ENCODE measurements around the gene HOXD4. TPM values are rescaled to one million over a fixed set of nuclear protein-coding genes. Genes with fewer than 3 reads are reported as not detected.

Gene HOXD4
- polyA plus RNA-seq, 4 donors, result 40.2 to 47.1 (median 41.9) TPM

DNA sequence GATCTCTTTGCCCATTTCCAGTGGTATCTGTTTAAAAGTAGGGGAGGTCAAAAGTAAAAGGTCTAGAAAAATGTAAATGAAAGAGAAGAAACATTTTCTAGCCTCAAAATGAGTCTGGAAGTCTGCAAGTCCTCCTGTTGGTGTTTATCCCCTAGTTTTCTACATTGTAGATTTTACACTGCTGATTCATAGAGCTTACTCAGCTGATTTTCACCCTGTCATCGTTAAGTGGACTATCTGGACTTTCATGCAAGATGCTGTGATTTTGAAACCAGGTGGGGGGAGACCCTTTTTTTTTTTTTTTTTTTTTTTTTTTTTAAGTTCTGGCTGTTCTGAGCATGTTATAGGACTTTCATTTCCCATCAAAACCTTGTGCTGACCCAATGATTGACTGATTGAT is 16.0 kb downstream of the HOXD4 start:
- DNase-seq (ENCODE audit: low read depth in 4 of 4, low spot score in 3 of 4), result no peak

DNA sequence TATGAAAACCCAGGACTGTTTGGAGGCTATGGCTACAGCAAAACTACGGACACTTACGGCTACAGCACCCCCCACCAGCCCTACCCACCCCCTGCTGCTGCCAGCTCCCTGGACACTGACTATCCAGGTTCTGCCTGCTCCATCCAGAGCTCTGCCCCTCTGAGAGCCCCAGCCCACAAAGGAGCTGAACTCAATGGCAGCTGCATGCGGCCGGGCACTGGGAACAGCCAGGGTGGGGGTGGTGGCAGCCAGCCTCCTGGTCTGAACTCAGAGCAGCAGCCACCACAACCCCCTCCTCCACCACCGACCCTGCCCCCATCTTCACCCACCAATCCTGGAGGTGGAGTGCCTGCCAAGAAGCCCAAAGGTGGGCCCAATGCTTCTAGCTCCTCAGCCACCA is 17.8 kb downstream of the HOXD4 start:
- no peak for DNase-seq (ENCODE audit: low read depth in 4 of 4, low spot score in 3 of 4)

DNA sequence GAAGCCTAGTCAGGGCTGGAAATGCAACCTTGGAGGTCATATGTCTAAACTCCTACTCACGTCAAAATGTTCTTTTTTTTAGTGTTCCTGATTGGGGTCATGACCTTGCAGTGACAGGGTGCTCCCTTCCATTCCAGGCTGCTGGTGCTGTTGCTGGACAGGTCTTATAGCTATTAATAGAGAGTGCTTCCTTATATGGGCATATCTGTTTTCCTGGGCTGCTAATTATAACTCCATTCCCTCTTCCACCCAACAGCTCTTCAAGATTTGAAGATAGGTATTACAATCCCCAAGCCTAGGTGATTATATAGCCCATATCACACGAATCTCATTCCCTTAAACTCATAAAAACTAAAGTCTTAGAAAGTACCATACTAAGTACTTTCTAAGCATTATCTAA is 18.4 kb downstream of the HOXD4 start:
- DNase-seq (ENCODE audit: low read depth in 4 of 4, low spot score in 3 of 4), result no peak

DNA sequence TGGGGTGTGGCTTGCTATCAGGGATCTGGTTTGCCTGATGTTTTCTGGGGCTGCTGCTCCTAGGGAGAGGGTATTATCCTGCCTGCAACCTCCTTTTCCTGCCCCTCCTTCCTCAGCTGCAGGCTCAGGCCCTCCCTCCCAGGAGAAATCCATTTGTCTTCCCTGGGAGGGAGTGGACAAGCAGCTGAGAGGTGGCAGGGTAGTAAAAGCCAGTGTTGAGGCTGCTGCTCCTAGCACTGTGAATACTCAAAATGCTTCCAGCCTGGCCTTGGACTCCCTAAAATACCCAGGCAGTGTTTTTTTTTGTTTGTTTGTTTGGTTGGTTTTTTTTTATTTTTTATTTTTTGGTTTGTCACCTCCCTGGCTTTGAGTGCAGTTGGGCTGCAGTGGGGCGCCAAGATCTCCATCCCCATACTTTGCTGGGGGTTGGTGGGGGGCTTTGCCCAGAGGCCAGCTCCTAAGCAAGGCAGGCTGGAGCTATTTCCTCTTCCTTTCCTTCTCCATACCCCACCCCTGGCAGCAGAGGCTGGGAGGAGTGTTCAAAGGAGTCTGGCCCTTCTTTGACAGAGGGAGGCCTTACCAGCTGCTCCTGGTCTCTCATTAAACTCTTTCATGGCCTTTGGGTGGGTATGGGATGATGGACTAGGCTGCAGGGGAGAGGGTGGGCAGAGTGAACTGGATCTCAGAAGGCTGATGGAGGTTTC is 19.4 kb downstream of the HOXD4 start:
- no peak for DNase-seq (ENCODE audit: low read depth in 4 of 4, low spot score in 3 of 4)

DNA sequence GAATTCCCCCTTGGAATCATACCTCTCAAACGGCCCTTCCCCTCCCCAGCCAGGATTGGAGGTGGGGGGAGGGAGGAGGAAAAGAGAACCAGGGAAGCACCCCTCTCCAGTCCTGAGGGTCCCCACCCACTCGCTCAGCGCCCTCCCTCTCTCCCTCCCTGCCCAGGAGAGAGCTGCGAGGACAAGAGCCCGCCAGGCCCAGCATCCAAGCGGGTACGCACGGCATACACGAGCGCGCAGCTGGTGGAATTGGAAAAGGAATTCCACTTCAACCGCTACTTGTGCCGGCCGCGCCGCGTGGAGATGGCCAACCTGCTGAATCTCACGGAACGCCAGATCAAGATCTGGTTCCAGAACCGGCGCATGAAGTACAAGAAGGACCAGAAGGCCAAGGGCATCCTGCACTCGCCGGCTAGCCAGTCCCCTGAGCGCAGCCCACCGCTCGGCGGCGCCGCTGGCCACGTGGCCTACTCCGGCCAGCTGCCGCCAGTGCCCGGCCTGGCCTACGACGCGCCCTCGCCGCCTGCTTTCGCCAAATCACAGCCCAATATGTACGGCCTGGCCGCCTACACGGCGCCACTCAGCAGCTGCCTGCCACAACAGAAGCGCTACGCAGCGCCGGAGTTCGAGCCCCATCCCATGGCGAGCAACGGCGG is 20.1 kb downstream of the HOXD4 start:
- no peak for DNase-seq (ENCODE audit: low read depth in 4 of 4, low spot score in 3 of 4)

DNA sequence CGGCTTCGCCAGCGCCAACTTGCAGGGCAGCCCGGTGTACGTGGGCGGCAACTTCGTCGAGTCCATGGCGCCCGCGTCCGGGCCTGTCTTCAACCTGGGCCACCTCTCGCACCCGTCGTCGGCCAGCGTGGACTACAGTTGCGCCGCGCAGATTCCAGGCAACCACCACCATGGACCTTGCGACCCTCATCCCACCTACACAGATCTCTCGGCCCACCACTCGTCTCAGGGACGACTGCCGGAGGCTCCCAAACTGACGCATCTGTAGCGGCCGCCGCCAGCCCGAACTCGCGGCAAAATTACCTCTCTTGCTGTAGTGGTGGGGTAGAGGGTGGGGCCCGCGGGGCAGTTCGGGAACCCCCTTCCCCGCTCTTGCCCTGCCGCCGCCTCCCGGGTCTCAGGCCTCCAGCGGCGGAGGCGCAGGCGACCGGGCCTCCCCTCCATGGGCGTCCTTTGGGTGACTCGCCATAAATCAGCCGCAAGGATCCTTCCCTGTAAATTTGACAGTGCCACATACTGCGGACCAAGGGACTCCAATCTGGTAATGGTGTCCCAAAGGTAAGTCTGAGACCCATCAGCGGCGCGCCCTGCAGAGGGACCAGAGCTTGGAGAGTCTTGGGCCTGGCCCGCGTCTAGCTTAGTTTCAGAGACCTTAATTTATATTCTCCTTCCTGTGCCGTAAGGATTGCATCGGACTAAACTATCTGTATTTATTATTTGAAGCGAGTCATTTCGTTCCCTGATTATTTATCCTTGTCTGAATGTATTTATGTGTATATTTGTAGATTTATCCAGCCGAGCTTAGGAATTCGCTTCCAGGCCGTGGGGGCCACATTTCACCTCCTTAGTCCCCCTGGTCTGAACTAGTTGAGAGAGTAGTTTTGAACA is 20.9 kb downstream of the HOXD4 start:
- no peak for DNase-seq (ENCODE audit: low read depth in 4 of 4, low spot score in 3 of 4)

DNA sequence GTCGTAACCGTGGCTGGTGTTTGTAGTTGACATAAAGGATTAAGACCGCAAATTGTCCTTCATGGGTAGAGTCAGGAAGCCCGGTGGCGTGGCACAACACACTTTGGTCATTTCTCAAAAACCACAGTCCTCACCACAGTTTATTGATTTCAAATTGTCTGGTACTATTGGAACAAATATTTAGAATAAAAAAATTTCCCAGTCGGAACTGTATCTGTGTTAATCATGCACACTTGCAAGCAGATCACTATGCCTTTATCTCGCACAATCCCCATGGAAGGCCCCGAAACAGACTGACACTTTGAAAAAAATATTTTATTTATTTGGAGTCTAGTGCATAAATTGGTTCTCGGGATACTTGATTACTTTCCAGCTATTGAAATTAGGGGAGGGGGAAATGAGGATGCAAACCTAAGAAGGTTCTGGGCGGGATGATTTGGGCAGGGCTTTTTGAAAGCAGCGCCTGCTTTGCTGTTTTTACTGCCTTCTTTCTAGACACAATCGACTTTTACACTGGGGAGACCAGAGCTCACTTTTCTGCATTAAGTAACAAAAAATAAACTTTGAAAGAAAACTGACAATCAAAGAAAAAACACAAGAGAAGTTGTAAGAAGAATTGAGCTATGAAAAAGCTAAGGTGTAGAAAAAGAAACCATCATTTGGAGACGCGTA is 21.7 kb downstream of the HOXD4 start:
- no peak for DNase-seq (ENCODE audit: low read depth in 4 of 4, low spot score in 3 of 4)

DNA sequence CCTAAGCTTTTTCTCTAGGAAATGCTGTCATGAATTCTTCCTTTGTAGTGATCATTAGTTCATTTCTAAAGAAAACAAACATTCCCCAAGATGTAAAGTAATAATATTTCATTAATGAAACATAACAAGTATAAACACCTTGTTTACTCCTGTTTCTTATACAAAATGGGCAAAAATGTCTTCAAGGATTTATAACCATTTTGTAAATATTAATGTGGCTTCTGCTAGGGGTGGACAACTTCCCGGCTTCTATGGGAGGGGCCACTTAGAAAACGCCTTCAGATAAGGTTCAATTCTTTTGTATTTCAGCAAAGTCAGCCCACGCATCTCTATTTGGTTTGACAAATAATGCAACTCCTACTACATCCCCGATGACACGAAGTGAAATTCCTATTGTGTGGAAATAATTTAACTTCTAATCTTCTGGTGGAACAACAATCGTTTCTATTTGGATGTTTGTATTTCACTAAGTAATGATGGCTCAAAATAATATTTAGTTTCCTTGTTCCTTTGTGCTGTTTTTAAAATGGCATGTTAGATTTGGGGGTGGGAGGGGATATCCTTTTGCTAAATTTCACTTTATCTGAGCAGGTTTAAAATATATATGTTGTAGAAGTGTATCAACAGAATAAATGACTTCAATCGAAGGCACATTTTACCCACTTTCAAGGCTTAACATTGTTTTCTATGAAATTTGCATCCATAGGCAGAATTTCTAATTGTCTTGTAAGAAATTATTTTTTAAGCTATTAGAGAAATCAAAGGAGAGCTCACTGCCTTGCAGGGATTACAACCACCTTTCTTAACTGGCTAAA is 22.4 kb downstream of the HOXD4 start:
- no peak for DNase-seq (ENCODE audit: low read depth in 4 of 4, low spot score in 3 of 4)

DNA sequence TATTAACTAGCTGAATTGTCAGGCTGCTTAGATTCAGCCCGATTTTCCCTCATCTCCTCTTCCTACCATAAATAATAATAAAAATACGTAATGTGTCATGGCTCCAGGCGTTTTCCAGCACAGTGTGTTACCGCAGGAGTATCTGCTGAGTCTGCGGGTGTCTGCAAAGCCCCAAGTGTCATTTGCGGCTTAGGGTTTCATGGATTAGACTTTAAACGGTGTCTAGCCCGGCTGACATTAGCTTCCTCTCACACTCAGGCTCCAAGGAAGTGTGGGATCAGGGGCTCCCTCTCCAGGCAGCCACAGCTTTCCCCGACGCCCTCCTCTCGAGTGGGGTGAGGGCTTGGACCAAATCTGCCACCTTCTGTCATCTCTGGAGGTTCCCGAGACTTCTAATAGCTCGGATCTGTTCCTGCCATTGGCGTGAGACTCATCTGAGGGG is 23.1 kb downstream of the HOXD4 start:
- DNase-seq (ENCODE audit: low read depth in 4 of 4, low spot score in 3 of 4), result no peak

DNA sequence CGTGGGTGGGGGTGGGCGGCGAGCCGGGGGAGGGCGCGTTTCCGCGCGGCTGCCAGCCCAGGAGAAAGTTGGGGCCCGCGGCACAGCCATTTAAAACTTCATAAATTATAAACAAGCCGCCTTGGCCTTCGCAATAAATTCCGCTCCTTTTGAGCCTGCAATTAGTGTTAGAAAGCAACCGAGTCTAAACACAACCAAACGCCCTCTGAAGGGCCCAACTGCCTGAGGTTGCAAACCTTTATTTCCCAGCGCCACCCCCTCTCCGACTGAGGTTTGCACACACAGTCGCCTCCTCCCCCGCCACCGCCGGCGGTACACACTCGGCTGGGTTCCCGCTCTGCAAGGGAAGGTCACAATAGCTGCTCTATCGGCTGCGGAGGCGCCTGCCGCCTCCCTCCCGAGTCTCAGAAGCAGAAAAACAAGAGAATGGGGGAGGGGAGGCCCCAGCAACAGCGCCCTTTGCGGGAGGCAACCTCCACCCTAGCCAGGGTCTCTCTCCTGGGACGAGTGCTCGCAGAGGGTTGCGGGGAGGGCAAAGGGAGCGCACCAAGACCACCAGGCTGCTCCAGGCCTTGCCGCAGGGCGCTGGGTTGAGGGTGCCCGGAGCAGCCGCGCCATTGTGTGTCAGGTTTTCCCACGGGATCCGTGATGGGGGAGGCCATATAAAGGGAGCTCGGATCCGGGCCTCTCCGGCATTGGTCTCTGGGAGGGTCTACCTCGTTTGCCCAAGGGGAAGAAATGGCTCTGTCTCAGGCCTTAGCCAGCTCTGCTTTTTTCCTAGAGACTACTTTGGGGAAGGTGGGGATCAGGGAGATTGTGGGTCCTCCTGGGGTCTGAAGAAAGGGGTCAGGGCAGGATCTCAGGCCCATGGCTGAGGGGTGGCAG is 23.7 kb downstream of the HOXD4 start:
- peak in 1 of 4 donors; percentile 84 for DNase-seq (ENCODE audit: low read depth in 4 of 4, low spot score in 3 of 4)

DNA sequence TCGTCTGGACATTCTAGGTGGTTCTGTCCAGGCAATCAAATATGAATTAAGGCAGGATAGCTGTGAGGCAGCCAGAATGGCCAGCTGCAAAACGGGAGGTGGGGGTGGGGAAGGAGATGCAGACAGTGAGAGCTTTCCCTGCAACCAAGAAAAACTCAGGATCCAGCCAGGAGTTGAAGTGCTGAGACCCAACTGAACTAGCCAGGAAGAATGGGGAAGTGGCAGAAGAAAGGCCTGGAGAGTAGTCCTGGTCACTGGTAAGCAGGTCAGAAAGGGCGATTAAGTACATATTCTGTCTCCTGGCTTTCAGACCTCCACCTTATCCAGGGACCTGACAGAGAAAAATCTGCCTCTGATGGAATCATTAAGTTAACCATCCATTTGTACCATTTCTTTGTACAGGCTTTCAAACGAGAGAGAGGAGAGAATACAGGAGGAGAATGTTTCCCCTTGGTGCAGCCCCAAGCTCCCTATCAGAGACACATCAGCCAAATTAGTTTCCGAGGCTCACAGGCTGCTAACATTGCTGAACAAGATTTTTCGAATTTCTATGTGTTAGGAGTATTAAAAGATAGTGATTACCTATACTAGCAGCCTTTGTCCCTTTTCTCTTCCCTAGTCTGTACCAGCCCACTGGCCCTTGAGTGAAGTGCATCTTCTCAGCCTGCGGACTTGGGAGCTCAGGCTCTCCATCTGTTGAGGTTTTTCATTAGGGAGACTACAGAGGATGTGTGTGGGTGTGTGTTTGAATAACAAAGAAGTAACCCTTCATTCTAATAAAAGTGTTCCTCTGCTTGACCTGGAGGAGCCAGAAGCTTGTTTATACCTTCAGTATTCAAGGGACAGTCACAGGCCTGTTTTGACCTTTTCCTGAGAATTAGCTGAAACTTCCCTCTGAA is 24.6 kb downstream of the HOXD4 start:
- DNase-seq (ENCODE audit: low read depth in 4 of 4, low spot score in 3 of 4), result no peak

DNA sequence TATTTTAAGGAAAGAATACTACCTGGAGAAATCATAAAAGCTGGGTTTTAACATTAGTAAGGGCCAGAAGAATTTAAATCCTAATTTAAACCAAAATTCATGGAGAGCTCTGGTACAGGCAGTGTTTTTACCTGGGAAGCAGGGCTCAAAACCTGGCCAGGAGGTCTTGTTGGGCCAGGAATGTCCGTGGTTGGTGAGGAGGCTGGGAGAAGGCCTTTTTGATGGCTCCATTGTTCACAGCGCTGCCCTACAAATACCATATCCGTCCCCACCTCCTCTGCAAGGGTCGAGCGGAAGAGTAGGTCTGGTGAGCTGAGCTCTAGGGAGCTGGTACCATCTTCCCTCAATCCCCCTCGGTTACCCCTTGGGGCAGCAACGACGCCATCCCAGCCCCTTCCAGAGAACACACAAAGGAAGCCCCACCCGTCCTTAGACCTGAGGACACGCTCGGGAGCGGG is 26.3 kb downstream of the HOXD4 start:
- DNase-seq (ENCODE audit: low read depth in 4 of 4, low spot score in 3 of 4), result no peak

DNA sequence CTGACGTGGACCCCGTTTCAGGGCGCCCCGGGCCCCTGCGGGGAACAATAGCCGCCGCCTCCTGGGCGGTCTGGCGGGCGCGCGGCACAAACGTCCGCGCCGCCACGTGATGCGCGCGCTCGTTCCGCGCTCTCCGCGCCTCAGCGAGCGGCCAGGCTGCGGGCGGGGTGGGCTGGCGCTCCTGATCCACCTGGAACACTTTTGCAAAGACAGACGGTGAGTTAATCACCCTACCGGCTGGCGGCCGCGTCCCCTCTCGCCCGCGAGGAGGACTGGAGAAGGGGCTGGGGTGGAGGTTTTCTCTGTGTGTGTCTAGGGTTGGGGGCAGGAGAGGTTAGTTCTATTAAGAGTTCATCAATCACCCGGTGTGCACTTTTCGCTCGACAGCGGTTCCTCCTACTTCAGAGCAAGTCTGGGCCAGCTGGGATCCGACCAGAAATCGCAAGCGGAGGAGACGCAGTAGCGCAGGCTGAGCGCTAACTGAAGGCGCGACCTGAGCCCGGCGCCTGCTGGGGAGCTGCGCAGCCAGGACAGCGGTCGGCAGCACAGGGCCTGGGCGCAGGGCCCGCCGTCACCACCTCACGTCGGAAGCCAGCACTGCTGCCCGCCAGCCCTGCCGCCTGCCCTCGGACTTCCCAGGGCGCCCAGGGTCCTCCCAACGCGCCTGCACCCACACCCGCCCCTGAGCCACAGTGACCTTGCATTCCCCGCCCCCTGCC is 26.8 kb downstream of the HOXD4 start:
- no peak for DNase-seq (ENCODE audit: low read depth in 4 of 4, low spot score in 3 of 4)

DNA sequence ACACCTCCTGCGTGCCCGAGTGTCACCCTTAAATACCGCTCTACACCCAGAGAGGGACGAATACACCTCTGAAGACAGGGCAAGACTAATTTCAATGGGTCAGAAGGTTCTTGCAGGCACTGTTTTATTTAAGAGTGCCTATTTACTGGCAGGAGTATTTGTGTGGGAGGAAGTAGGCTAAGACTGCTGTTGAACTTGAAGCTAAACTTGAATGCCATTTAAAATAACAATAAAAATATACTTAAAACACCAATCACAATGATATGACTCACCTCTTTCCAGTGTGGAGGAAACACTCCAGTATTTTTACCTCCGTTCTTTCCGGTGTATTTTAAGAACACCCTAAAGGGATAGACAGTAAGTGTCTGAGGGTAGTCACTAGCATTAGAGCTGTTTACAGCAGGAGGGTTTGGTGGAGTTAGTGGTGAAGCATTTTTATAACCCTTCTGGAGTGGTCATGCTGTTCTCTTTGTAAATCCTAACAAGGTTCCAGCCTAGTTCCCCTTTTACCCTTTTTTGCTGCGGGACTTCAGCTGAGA is 27.5 kb downstream of the HOXD4 start:
- DNase-seq (ENCODE audit: low read depth in 4 of 4, low spot score in 3 of 4), result no peak

DNA sequence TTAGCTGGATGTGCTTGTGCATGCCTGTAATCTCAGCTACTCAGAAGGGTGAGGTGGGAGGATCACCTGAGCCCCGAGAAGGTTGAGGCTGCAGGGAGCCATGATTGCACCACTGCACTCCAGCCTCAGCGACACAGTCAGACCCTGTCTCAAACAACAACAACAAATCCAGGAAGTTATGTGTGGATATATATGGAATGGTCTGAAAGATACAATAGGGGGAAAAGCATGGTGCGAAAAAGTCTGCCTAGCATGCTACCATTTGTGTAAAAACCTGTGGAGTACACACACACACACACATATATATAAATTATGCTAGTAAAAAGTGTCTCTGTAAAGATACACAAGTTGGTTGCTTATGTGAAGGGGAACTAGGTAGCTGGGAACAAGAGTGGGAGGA is 30.2 kb downstream of the HOXD4 start:
- no peak for DNase-seq (ENCODE audit: low read depth in 4 of 4, low spot score in 3 of 4)

DNA sequence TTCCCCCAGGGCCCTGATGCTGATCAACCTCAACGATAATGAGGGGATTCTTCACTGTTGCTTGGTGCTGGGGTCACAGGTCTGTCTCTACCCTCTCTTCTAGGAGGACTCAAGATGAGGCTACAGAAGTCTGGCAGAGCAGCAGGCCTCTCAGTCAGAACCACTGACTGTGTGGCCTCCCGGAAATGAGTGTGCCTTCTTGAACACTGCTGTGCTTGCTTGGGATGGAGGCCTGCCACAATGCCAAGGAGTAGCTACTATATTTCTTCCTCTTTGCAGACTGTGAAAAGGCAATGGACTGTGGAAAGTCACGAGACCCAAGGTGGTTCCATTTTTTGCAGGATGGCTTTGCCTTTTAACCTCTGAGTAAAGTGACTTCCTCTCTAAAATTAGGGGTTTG is 31.3 kb downstream of the HOXD4 start:
- DNase-seq (ENCODE audit: low read depth in 4 of 4, low spot score in 3 of 4), result no peak

DNA sequence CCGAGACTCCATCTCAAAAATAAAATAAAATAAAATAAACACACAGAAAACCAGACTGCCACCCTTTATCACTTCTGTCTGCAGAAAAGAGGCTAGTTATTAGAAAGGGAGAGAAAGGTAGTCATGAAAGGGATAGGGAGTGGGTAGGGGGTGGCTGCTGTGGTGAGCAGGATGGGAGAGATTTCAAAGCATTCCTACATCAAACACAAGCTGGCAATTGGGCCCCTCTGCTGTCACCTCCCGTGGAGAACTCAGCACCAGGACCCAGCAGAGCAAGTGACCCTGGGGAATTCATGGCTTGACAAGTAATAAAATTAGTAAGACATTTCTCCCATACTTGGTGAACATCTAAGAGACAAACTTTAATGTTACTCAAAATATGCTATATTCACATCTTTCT is 33.4 kb downstream of the HOXD4 start:
- DNase-seq (ENCODE audit: low read depth in 4 of 4, low spot score in 3 of 4), result no peak

Measured in right renal pelvis (tissue), 4 donors.